HG03025 (cell line): Measurements from ENCODE around the gene GPR25.

Source experiments
- ATAC-seq: cut with Tn5 transposase; IDR thresholded peaks from one replicate; pipeline ENCODE4 v1.9.1; 2021; ENCODE audit warnings: mild to moderate bottlenecking, moderate library complexity; ENCODE audit not compliant: unreplicated experiment, low FRiP score

Gene GPR25

GRCh38 chr1:200892958-200893357, 20.2 kb downstream of the GPR25 start:
- ATAC-seq = no peak

GRCh38 chr1:200893411-200893901, 20.7 kb downstream of the GPR25 start:
- no peak for ATAC-seq

- no peak for ATAC-seq
Measured at GRCh38 chr1:200894712-200895442, 22.1 kb downstream of the GPR25 start, which contains the start of gene INAVA. TSS of gene INAVA (plus strand) at chr1:200894900. CDS start at chr1:200898401, 3,501 bp downstream.

GRCh38 chr1:200895443-200895789, 22.6 kb downstream of the GPR25 start:
- ATAC-seq = no peak

GRCh38 chr1:200895801-200896530, 23.2 kb downstream of the GPR25 start:
- no peak for ATAC-seq

- ATAC-seq = no peak
Measured at GRCh38 chr1:200896531-200897196, 23.9 kb downstream of the GPR25 start.

GRCh38 chr1:200897259-200897658, 24.5 kb downstream of the GPR25 start:
- no peak for ATAC-seq

- ATAC-seq = no peak
Measured at GRCh38 chr1:200899015-200899386, 26.2 kb downstream of the GPR25 start.

- no peak for ATAC-seq
Measured at GRCh38 chr1:200899451-200899915, 26.7 kb downstream of the GPR25 start.

- ATAC-seq = no peak
Measured at GRCh38 chr1:200899954-200900867, 27.4 kb downstream of the GPR25 start.

- no peak for ATAC-seq
Measured at GRCh38 chr1:200900877-200901276, 28.1 kb downstream of the GPR25 start.

GRCh38 chr1:200901350-200901749, 28.6 kb downstream of the GPR25 start:
- no peak for ATAC-seq

GRCh38 chr1:200901796-200902444, 29.1 kb downstream of the GPR25 start:
- ATAC-seq = no peak

- ATAC-seq = no peak
Measured at GRCh38 chr1:200903793-200904192, 31.0 kb downstream of the GPR25 start.

GRCh38 chr1:200904772-200905171, 32.0 kb downstream of the GPR25 start:
- no peak for ATAC-seq

- ATAC-seq = no peak
Measured at GRCh38 chr1:200905411-200906052, 32.8 kb downstream of the GPR25 start.

- no peak for ATAC-seq
Measured at GRCh38 chr1:200906491-200906890, 33.7 kb downstream of the GPR25 start.

- ATAC-seq = peak; percentile 59
Measured at GRCh38 chr1:200907611-200908097, 34.9 kb downstream of the GPR25 start.
